ENCODE measurements around the gene NELFE.
"Not testable (repeated sequence)": the region's sequence is repeated elsewhere in the genome, so short reads cannot be mapped to it uniquely, and the experiment has no call there.

The NELFE gene

GRCh38 chr6:31919624-31920303 is 39.0 kb downstream of the NELFE start:
- in situ Hi-C loops (cut with MboI; ENCODE audit: low sequenced_read_pairs), result no loop called here

- in situ Hi-C loops (cut with MboI; ENCODE audit: low sequenced_read_pairs), result no loop called here
Measured at GRCh38 chr6:31918069-31918720, 40.6 kb downstream of the NELFE start.

- in situ Hi-C loops (cut with MboI; ENCODE audit: low sequenced_read_pairs), result no loop called here
Measured at GRCh38 chr6:31915756-31916155, 43.0 kb downstream of the NELFE start.

- in situ Hi-C loops (cut with MboI; ENCODE audit: low sequenced_read_pairs), result no loop called here
Measured at GRCh38 chr6:31915351-31915750, 43.4 kb downstream of the NELFE start.

- in situ Hi-C loops (cut with MboI; ENCODE audit: low sequenced_read_pairs), result no loop called here
Measured at GRCh38 chr6:31911826-31912585, 46.8 kb downstream of the NELFE start.

- in situ Hi-C loops (cut with MboI; ENCODE audit: low sequenced_read_pairs), result not testable (repeated sequence)
Measured at GRCh38 chr6:31909298-31909697, 49.5 kb downstream of the NELFE start.

GRCh38 chr6:31908791-31909190 is 50.0 kb downstream of the NELFE start:
- in situ Hi-C loops (cut with MboI; ENCODE audit: low sequenced_read_pairs), result no loop called here

- in situ Hi-C loops (cut with MboI; ENCODE audit: low sequenced_read_pairs), result not testable (repeated sequence)
Measured at GRCh38 chr6:31908255-31908654, 50.5 kb downstream of the NELFE start.

- in situ Hi-C loops (cut with MboI; ENCODE audit: low sequenced_read_pairs), result no loop called here
Measured at GRCh38 chr6:31907158-31907813, 51.5 kb downstream of the NELFE start.

GRCh38 chr6:31906727-31907126 is 52.0 kb downstream of the NELFE start:
- in situ Hi-C loops (cut with MboI; ENCODE audit: low sequenced_read_pairs), result not testable (repeated sequence)

GRCh38 chr6:31906122-31906521 is 52.6 kb downstream of the NELFE start:
- in situ Hi-C loops (cut with MboI; ENCODE audit: low sequenced_read_pairs), result no loop called here

GRCh38 chr6:31905041-31905440 is 53.7 kb downstream of the NELFE start:
- in situ Hi-C loops (cut with MboI; ENCODE audit: low sequenced_read_pairs), result no loop called here

- in situ Hi-C loops (cut with MboI; ENCODE audit: low sequenced_read_pairs), result no loop called here
Measured at GRCh38 chr6:31903957-31904356, 54.8 kb downstream of the NELFE start.
